ENCODE measurements around the gene C5AR1.

- TF ChIP-seq CTCF (IDR thresholded peaks at IDR 0.05) (no peak), POLR2A (IDR thresholded peaks at IDR 0.05) (no peak)
These were observed 47.2 kb downstream of the C5AR1 start for GRCh38 chr19:47356900-47357299.

All from Peyer's patch (tissue), 4 donors.